A549 (cell line): Measurements from ENCODE around the gene GPANK1. TPM values are rescaled to one million over a fixed set of nuclear protein-coding genes. Genes with fewer than 3 reads are reported as not detected.

Experiments
- ATAC-seq, 2 experiments: fragments of 200-7000 bp in 1 of 2; fragments of >200 bp in 1 of 2; cut with Nextera tagmentation in 1 of 2; cut with Tn5 transposase in 1 of 2; 3 replicates each; pipeline versions ENCODE4 v1.8.0 to v1.9.1; 2018 to 2020; ENCODE audit warnings: mild to moderate bottlenecking in 1 of 2, moderate library complexity in 1 of 2
- CTCF ChIA-PET: fragments of 300-600 bp; sonication (Branson Sonifier 250); formaldehyde crosslinking; extraction: SDS; loops from one replicate; lab custom pipeline; 2021; ENCODE audit warnings: antibody characterized with exemption, inconsistent platforms; lab: Yijun Ruan, JAX
- POLR2A ChIA-PET: fragments of 350-600 bp; formaldehyde crosslinking; extraction: SDS; loops from one replicate; lab custom pipeline; 2021; ENCODE audit warnings: antibody characterized with exemption, inconsistent platforms; lab: Yijun Ruan, JAX
- DNase-seq, 2 experiments: peaks; one replicate each; pipeline versions ENCODE4 v3.0.0 to v3.0.0-alpha.2; 2011 to 2016; ENCODE audit warnings: low read depth in 1 of 2, low spot score in 1 of 2
- FAIRE-seq: peaks from 2 replicates; lab custom pipeline; 2011; peaks lifted over from hg19 to GRCh38; lab: Jason Lieb, UNC
- H3K27ac ChIP-seq, 2 experiments: fragments of >200 bp; sonication (Bioruptor Twin); formaldehyde crosslinking; 3 replicates each; pipeline ENCODE4 v1.5.1; 2016 to 2017
- H3K4me1 ChIP-seq: fragments of >200 bp; sonication (Bioruptor Twin); formaldehyde crosslinking; 3 replicates; pipeline ENCODE4 v1.6.1; 2016
- H3K4me2 ChIP-seq: fragments of >200 bp; sonication (Bioruptor Twin); formaldehyde crosslinking; 3 replicates; pipeline ENCODE4 v1.6.1; 2016
- H3K4me3 ChIP-seq: fragments of >200 bp; sonication (Bioruptor Twin); formaldehyde crosslinking; 3 replicates; pipeline ENCODE4 v1.5.1; 2016
- H3K9me3 ChIP-seq: fragments of >200 bp; sonication (Bioruptor Twin); formaldehyde crosslinking; 3 replicates; pipeline ENCODE4 v1.6.1; 2016
- ATOH8 ChIP-seq: fragments of 250-450 bp; sonication (Bioruptor Pico); IDR thresholded peaks from 2 replicates; pipeline ENCODE4 v1.5.0; 2020; ENCODE audit warnings: low read depth, mild to moderate bottlenecking, moderate library complexity
- BCL3 ChIP-seq: fragments of >200 bp; sonication (Bioruptor Twin); formaldehyde crosslinking; IDR thresholded peaks from 3 replicates; pipeline ENCODE4 v1.6.1; 2016
- BHLHE40 ChIP-seq: IDR thresholded peaks from 2 replicates; pipeline ENCODE4 v1.6.1; 2012; ENCODE audit warnings: low read depth, low read length, inconsistent platforms
- CBX2 ChIP-seq: fragments of 200-600 bp; sonication (generic); IDR thresholded peaks from 2 replicates; pipeline ENCODE4 v1.6.1; 2016; ENCODE audit warnings: low read depth, mild to moderate bottlenecking, borderline replicate concordance
- CBX8 ChIP-seq: fragments of 200-600 bp; sonication (generic); IDR thresholded peaks from 2 replicates; pipeline ENCODE4 v1.6.1; 2016
- CEBPB ChIP-seq, 2 experiments: fragments of >200 bp in 1 of 2; sonication (Bioruptor Twin) in 1 of 2; formaldehyde crosslinking in 1 of 2; IDR thresholded peaks; 2 replicates each; pipeline ENCODE4 v1.6.1; 2012 to 2016
- EHMT2 ChIP-seq: fragments of 200-600 bp; sonication (generic); IDR thresholded peaks from 2 replicates; pipeline ENCODE4 v1.6.1; 2016; ENCODE audit warnings: antibody characterized with exemption, low read depth, mild to moderate bottlenecking, moderate library complexity
- ELK1 ChIP-seq: fragments of 150-350 bp; IDR thresholded peaks from 2 replicates; pipeline ENCODE4 v1.6.1; 2014; ENCODE audit warnings: low read depth, mild to moderate bottlenecking, low read length
- FOSL2 ChIP-seq, 2 experiments: fragments of 450-650 bp in 1 of 2; fragments of >200 bp in 1 of 2; sonication (Bioruptor Twin) in 1 of 2; formaldehyde crosslinking; IDR thresholded peaks; 2 replicates each; pipeline versions ENCODE4 v1.5.0 to v1.6.1; 2016 to 2020; ENCODE audit warnings: mild to moderate bottlenecking in 1 of 2, moderate library complexity in 1 of 2
- FOXS1 ChIP-seq: fragments of 250-450 bp; sonication (Bioruptor Pico); IDR thresholded peaks from 2 replicates; pipeline ENCODE4 v1.5.0; 2020; ENCODE audit warnings: mild to moderate bottlenecking, moderate library complexity
- HDAC2 ChIP-seq: fragments of 200-600 bp; sonication (generic); IDR thresholded peaks from 2 replicates; pipeline ENCODE4 v1.6.1; 2016
- HOXA7 ChIP-seq: fragments of 250-450 bp; sonication (Bioruptor Pico); IDR thresholded peaks from 2 replicates; pipeline ENCODE4 v1.5.0; 2020; ENCODE audit warnings: mild to moderate bottlenecking, moderate library complexity
- HOXB13 ChIP-seq: fragments of 250-450 bp; sonication (Bioruptor Pico); IDR thresholded peaks from 2 replicates; pipeline ENCODE4 v1.5.0; 2020; ENCODE audit warnings: low read depth, mild to moderate bottlenecking, moderate library complexity
- JUNB ChIP-seq: fragments of >200 bp; sonication (Bioruptor Twin); formaldehyde crosslinking; IDR thresholded peaks from 2 replicates; pipeline ENCODE4 v1.6.1; 2016
- KDM5A ChIP-seq: fragments of 200-600 bp; sonication (generic); IDR thresholded peaks from 2 replicates; pipeline ENCODE4 v1.6.1; 2016; ENCODE audit warnings: antibody characterized with exemption, mild to moderate bottlenecking
- MAZ ChIP-seq: fragments of 150-350 bp; IDR thresholded peaks from 2 replicates; pipeline ENCODE4 v1.6.1; 2014; ENCODE audit warnings: antibody characterized with exemption, low read depth, low read length, borderline replicate concordance
- MYC ChIP-seq: IDR thresholded peaks from 2 replicates; pipeline ENCODE4 v1.6.1; 2012; ENCODE audit warnings: mild to moderate bottlenecking, inconsistent platforms, low read length, improper control_type of control experiment, borderline replicate concordance
- NR3C1 ChIP-seq: fragments of >200 bp; sonication (Bioruptor Twin); formaldehyde crosslinking; IDR thresholded peaks from 3 replicates; pipeline ENCODE4 v1.6.1; 2017
- POLR2A ChIP-seq: IDR thresholded peaks from 2 replicates; pipeline ENCODE4 v1.6.1; 2012; ENCODE audit warnings: mild to moderate bottlenecking, low read length
- POLR2AphosphoS2 ChIP-seq: conservative IDR thresholded peaks from 2 replicates; pipeline ENCODE4 v1.6.1; 2012; ENCODE audit warnings: low read length, improper control_type of control experiment, inconsistent platforms
- RCOR1 ChIP-seq: fragments of 150-350 bp; IDR thresholded peaks from 2 replicates; pipeline ENCODE4 v1.6.1; 2014; ENCODE audit warnings: antibody characterized with exemption, low read length, low read depth
- ZC3H11A ChIP-seq: fragments of 450-650 bp; IDR thresholded peaks from 2 replicates; pipeline ENCODE4 v1.6.1; 2014; ENCODE audit warnings: antibody characterized with exemption, mild to moderate bottlenecking
- ZFP36 ChIP-seq: fragments of 450-650 bp; IDR thresholded peaks from 2 replicates; pipeline ENCODE4 v1.6.1; 2014; ENCODE audit warnings: borderline replicate concordance; ENCODE audit not compliant: partially characterized antibody
- ZNF302 ChIP-seq: fragments of 250-450 bp; sonication (Bioruptor Pico); IDR thresholded peaks from 2 replicates; pipeline ENCODE4 v1.9.0; 2021; ENCODE audit warnings: inconsistent platforms, mild to moderate bottlenecking, moderate library complexity
- WGBS: methylation state at CpG from one replicate; pipeline ENCODE4 v1.1.6; 2017; ENCODE audit errors: missing lambda C conversion rate; 5-methylcytosine and 5-hydroxymethylcytosine counted together
- polyA plus RNA-seq, 4 experiments: library from polyadenylated mRNA; depleted of rRNA in 3 of 4; stranded (reverse); fragments of >200 nt; fragmentation: RNase III in 1 of 4; extraction: RNeasy Plus Mini Kit Qiagen cat#74134 plus additional on column Dnase treatment in 1 of 4; gene quantifications; 2 replicates in 3 of 4; 3 replicates in 1 of 4; pipeline ENCODE4 v1.2.3, GENCODE V29; 2011 to 2017
- TF ChIP-seq, protein P1 (sequence below): fragments of 200-600 bp; sonication (generic); IDR thresholded peaks from 2 replicates; pipeline ENCODE4 v1.6.1; 2016; ENCODE audit warnings: antibody characterized with exemption, mild to moderate bottlenecking, moderate library complexity
- TF ChIP-seq, protein P2 (sequence below): fragments of >200 bp; sonication (Bioruptor Twin); formaldehyde crosslinking; IDR thresholded peaks from 2 replicates; pipeline ENCODE4 v1.6.1; 2016
- TF ChIP-seq, protein P3 (sequence below): fragments of 450-650 bp; IDR thresholded peaks from 2 replicates; pipeline ENCODE4 v1.6.1; 2014; ENCODE audit warnings: antibody characterized with exemption

The GPANK1 gene
- polyA plus RNA-seq, 2 of the 4 experiments (the other 2 are of a cell fraction) = 11.0 TPM

GRCh38 chr6:31631209-31631608 lies 33.6 kb downstream of the GPANK1 start:
- TF ChIP-seq MYC (no peak), JUNB (no peak), HDAC2 (no peak), MAZ (no peak), FOXS1 (CRISPR knock-in tag) (no peak), POLR2AphosphoS2 (no peak), BCL3 (no peak), HOXA7 (CRISPR knock-in tag) (no peak), POLR2A (no peak), CBX8 (no peak)
- POLR2A ChIA-PET = no interaction called here
- H3K4me3 ChIP-seq = no peak overlapping the region
- no peak overlapping the region for H3K27ac ChIP-seq
- DNase-seq (no peak), ATAC-seq (no peak), FAIRE-seq (no peak)
- no peaks in the 10 kb centered on the region for H3K9me3 ChIP-seq
- no peak overlapping the region for H3K4me2 ChIP-seq
- 90% methylated on average over 3 of the region's 16 CpGs for whole genome bisulfite sequencing
- no peaks in the 10 kb centered on the region for H3K4me1 ChIP-seq
- CTCF ChIA-PET = interaction anchor here (0.7 kb wide), 1 partner anchor 34 kb away, joined by 4 read pairs; no protein-coding TSS in a partner anchor

DNA sequence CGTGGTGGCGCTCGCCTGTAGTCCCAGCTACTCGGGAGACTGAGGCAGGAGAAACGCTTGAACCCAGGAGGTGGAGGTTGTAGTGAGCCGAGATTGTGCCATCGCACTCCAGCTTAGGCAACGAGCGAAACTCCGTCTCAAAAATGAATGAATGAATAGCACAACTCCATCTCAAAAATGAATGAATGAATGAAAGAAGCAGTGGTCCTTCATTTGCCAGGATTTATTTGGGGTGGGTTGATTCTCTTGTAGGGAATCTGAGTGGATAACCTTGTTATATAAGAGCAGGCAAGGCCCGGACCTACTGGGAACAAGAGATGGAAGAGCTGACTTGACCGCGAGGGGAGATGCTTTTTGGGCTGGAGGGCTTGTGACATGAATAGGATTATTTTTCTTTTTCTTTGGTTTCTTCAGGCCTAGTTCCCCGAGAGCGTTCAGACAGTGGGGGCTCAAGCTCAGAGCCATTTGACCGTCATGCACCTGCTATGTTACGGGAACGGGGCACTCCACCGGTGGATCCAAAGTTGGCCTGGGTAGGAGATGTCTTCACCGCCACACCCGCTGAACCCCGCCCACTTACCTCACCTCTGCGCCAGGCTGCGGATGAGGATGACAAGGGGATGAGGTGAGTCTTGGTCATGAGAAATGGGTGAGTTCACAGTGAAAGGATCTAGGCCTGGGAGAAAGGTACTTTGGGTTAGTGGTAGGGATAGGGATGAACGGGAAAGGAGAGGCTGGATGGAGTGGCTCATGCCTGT lies 34.4 kb downstream of the GPANK1 start:
- Histone ChIP-seq H3K4me1 (no peaks in the 10 kb centered on the region), H3K4me3 (no peak overlapping the region), H3K4me2 (no peak overlapping the region), H3K9me3 (no peaks in the 10 kb centered on the region), H3K27ac (no peak overlapping the region)
- WGBS = 92% methylated on average over 25 of the region's 25 CpGs
- DNase-seq (no peak), ATAC-seq (no peak), FAIRE-seq (no peak)
- CTCF ChIA-PET = interaction anchor here (1.0 kb wide), 1 partner anchor 84 kb away, joined by 3 read pairs; the partner anchor contains the start of gene ATP6V1G2
- POLR2A ChIA-PET = no interaction called here
- TF ChIP-seq CEBPB (IDR thresholded peaks at IDR 0.05) (no peak), ATOH8 (CRISPR knock-in tag) (no peak), ZC3H11A (no peak), MAZ (no peak), NR3C1 (no peak), ZNF302 (CRISPR knock-in tag) (no peak), RCOR1 (no peak), EHMT2 (no peak), ELK1 (no peak), FOXS1 (CRISPR knock-in tag) (no peak), HOXB13 (CRISPR knock-in tag) (no peak), BHLHE40 (no peak), ZFP36 (no peak), CBX2 (no peak), KDM5A (no peak), FOSL2 (IDR thresholded peaks at IDR 0.05) (no peak), FOSL2 (CRISPR knock-in tag; IDR thresholded peaks at IDR 0.05) (no peak)
- TF ChIP-seq, protein P1, sequence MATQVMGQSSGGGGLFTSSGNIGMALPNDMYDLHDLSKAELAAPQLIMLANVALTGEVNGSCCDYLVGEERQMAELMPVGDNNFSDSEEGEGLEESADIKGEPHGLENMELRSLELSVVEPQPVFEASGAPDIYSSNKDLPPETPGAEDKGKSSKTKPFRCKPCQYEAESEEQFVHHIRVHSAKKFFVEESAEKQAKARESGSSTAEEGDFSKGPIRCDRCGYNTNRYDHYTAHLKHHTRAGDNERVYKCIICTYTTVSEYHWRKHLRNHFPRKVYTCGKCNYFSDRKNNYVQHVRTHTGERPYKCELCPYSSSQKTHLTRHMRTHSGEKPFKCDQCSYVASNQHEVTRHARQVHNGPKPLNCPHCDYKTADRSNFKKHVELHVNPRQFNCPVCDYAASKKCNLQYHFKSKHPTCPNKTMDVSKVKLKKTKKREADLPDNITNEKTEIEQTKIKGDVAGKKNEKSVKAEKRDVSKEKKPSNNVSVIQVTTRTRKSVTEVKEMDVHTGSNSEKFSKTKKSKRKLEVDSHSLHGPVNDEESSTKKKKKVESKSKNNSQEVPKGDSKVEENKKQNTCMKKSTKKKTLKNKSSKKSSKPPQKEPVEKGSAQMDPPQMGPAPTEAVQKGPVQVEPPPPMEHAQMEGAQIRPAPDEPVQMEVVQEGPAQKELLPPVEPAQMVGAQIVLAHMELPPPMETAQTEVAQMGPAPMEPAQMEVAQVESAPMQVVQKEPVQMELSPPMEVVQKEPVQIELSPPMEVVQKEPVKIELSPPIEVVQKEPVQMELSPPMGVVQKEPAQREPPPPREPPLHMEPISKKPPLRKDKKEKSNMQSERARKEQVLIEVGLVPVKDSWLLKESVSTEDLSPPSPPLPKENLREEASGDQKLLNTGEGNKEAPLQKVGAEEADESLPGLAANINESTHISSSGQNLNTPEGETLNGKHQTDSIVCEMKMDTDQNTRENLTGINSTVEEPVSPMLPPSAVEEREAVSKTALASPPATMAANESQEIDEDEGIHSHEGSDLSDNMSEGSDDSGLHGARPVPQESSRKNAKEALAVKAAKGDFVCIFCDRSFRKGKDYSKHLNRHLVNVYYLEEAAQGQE = no peak
- TF ChIP-seq, protein P2, sequence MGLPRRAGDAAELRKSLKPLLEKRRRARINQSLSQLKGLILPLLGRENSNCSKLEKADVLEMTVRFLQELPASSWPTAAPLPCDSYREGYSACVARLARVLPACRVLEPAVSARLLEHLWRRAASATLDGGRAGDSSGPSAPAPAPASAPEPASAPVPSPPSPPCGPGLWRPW = no peak
- TF ChIP-seq, protein P3, sequence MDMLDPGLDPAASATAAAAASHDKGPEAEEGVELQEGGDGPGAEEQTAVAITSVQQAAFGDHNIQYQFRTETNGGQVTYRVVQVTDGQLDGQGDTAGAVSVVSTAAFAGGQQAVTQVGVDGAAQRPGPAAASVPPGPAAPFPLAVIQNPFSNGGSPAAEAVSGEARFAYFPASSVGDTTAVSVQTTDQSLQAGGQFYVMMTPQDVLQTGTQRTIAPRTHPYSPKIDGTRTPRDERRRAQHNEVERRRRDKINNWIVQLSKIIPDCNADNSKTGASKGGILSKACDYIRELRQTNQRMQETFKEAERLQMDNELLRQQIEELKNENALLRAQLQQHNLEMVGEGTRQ = no peak
